Measurements from ENCODE around the gene PTK6.
"Not testable (repeated sequence)": the region's sequence is repeated elsewhere in the genome, so short reads cannot be mapped to it uniquely, and the experiment has no call there.

PTK6 gene

DNA sequence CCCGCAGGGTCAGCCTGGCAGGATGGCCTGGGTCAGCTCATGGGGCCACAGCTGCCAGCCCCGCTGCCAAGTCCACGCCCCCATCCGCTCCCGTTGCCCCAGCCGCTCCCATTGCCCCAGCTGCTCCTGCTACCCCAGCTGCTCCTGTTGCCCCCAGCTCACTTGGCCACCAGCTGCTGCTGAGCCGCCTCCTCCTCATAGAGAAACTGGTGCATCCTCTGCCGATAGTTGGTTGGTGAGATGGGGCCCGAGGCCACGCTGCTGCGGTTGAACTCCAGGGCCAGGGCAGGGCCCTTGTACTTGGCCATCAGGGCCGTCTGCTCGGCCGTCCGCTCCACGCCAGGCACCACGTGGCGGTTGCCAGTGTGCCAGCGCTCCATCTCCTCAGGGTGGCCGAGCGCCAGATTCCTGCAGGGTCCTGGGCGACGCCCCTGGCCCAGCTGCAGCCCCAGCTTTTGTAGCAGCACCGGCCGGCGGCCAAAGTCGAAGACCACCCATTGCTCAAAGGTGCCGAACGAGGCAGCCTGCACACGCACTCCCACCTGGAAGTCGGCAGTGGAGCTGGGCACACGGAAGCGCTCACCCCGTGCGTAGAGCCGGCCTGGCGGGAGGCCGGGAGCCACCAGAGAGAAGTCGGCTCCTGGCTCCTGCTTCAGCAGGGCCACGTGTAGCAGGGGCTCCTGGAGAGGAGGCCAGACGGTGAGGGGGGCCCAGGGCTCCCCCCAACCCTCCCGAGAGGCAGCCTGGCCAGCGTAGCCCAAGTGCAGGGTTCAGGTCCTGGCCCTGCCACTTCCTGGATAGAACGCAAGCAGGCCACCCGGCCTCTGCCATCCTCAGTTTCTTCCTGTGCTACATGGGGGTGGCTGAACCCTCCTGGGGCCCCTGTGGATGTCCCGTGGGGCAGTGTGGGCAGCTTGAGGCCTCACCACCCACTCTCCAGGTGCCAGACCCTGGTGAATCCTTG lies 32.1 kb upstream of the PTK6 start:
- peak; percentile 25 for DNase-seq

- DNase-seq: no peak
Observed at GRCh38 chr20:63568170-63568981, 31.2 kb upstream of the PTK6 start.

DNA sequence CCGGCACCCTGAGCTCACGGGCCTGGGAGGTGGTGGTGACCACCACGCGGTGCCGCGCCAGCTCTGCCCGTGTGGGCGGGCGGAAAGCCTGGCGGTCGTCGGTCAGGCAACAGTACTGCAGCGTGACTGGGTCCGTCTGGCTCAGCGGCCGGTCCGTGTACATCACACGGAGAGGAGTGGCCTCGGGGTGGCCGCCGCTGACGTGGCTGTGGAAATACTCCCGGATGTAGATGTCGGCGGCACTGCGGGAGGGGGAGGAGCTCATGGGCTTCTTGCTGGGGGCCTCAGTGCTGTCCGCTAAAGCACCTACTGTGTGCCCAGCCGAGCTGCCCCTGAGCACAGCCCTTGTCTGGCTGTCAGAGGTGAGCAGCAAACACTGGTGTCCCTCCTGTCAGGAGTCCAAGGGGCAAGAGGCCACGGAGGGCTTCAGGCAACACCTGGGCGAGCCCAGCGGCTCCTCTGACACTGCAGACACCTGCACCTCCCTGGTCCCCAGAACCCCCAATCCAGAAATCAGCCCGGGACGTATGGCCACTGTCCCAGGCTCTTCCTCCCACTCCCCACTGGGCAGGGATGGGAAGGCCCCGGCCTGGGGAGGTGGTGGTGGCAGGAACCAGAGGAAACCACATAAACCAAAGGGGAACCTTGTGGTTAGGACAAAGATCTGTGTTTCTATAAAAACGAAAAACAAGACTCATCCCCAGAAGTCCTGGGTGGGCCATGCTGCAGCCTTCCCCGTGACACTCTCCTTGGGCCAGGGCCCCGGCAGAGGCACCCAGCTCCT lies 30.4 kb upstream of the PTK6 start:
- DNase-seq: no peak

DNA sequence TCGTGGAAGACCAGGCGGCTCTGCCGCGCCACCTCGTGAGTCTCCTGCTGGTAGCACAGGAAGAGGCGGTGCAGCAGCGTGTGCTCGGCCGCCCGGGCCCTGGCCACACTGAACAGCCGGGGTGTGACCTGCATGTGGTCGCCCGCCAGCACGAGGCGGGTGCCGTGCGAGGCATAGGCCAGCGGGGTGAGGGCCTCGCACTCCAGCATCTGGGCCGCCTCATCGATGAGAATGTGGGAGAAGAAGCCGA lies 29.9 kb upstream of the PTK6 start:
- no peak for DNase-seq

- no peak for DNase-seq
Observed at GRCh38 chr20:63566395-63567135, 29.4 kb upstream of the PTK6 start.

DNA sequence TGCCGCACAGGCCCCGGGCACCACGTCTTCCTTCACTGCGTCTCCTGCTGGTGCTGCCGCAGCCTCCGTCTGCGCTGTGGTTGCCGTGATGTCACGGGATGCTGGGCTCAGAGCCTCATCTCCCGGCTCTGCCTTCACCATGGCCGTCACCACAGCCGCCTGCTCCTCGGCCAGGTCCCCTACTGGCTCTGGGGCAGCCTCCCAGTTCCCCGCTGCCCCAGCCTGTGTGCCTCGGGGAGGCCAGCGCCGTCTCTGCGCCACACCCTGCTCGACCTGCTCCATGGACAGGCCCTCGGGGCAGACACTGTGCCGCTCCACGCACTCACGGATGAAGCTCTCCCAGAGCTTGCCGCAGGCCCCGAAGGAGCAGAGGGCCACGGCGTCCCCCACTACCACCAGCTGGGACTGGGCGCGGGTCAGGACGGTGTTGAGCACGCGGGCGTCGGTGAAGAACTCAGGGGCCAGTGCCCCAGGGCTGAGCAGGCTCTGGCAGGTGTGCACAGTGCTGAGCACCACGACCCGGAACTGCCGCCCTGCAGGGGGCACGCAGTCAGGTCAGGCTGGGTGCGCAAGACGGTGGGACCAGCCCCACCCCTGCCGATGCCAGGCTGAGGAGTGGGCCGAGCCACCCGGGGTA lies 28.6 kb upstream of the PTK6 start:
- DNase-seq: no peak

- DNase-seq: no peak
Observed at GRCh38 chr20:63565021-63565698, 28.0 kb upstream of the PTK6 start.

DNA sequence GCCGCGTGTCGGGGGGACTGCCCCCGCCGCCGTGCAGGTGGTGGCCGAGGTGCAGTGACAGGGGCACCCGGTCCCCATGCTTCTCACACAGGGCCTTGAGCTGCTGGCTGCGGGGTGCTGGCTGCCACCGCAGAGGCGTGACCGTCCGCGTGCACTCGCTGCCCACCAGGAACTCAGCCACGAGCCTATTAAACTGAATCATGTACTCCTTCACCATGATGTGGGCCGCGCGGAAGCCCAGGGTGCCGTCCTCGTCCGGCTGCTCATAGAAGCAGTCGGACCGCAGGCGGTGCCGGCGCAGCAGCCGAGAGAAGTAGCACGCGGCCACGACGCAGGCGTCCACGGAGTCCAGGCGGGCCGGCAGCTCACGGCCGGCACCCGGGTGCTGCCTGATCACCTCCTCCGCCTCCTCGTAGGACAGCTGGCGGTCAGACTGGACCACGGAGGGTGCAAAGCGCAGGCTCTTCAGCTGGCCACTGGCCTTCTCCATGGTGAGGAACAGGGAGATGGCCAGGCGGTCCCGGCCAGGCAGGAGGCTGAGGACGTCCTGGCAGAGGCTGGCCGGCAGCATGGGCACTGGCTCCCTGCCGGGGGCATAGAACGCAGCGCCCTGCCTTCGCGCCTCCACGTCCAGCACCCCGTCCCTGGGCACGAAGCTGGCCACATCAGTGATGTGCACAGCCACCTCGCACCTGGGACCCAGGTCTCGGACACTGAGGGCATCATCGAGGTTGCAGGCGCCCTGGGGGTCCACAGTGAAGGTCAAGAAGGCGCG lies 27.0 kb upstream of the PTK6 start:
- DNase-seq: no peak

DNA sequence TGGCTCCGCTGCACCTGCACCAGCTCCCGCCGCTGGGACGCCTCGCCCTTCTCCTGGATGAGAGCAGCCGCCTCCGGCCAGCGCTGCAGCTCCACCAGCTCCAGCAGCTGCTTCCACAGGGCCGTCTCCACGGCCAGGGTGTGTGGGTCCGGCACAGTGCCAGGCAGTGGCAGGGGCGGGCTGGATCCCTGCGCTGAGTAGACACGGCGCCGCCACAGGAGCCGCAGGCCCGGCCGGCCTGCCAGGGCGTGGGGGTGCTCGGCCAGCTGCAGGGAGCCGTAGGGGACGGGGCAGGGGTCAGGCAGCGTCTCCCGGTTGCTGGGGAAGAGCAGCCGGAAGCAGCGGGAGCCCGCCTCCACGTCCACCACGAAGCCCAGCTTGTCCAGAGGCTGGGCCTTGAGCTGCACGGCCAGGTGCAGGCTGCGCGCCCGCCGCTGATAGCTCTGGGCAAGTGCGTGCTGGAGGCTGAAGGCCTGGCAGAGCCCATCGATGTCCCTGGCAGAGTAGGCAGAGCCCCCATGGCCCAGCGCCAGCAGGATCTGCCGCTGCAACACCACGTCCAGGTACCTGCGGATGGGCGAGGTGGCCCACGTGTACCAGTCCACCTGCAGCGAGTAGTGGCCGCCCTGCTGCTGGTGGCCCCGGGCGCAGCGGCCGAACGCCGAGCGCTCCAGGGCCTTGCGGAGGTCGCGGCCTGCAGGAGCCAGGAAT lies 26.2 kb upstream of the PTK6 start:
- DNase-seq: no peak

DNA sequence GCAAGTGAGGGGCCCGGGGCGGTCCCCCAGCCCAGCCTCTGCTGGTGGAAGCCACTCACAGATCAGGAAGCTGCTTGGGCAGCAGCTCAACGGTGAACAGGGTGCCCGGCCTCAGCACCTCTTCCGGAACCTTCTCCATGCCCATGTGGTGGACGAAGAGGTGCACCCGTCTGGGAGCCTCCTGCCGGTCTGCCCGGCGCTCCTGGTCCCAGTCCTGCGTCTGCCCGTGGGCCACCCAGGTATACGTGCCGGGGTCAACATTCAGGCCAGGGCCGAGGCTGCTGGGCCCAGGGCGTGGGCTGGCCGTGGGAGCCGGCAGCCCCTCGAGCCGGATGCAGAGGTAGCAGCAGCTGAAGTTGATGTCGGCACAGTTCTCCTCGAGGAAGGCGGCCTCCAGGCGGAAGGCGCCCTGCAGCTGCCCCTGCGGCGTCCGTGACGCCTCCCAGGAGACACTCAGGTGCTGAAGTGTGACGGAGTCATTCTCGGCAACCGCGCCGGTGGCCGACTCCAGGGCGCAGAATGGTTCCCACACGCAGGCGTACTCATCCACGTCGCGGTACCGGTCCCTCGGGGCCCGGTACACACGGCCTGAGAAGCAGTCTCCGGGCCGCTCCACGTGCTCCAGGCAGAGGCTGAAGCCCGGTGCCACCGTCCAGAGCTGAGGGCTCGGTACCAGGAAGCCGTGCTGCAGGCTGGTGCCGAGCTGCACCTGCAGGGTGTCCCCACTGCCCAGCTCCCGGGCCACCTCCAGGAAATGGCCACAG lies 25.5 kb upstream of the PTK6 start:
- no peak for DNase-seq

GRCh38 chr20:63561624-63562396 lies 24.6 kb upstream of the PTK6 start:
- no peak for DNase-seq

DNA sequence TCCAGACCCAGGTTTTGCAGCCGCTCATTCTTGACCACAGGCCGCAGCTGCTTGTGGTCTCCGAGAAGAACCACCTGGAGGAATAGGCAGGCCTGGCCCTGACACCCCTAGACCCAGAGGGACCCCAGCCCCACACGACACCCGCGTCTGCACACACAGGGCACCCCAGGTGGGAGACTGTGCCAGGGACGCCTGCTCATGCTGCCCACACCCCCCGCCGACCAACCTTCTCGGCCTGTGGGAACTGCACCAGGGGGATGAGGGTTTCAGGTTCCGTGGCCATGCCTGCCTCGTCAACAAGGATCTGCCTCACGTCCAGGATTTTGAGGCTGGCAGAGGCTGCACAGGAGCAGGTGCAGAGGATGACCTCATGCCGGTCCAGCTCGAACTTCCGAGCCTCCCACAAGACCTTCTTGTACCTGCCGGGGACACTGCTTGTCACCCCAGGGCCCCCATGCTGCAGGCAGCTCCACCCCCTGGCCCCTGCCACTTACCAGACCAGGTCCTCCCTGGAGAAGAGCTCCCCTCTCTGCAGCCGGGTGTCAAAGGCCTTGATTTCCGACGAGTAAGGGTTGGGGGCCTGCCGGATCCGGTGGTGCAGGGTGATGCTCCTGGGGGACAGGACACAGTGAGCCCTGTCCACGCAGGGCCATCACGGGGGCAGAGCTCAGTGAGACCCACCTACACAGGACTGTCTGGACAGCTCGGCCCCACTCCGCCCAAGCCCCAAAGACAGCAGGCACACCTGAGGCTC lies 23.9 kb upstream of the PTK6 start:
- DNase-seq: no peak

DNA sequence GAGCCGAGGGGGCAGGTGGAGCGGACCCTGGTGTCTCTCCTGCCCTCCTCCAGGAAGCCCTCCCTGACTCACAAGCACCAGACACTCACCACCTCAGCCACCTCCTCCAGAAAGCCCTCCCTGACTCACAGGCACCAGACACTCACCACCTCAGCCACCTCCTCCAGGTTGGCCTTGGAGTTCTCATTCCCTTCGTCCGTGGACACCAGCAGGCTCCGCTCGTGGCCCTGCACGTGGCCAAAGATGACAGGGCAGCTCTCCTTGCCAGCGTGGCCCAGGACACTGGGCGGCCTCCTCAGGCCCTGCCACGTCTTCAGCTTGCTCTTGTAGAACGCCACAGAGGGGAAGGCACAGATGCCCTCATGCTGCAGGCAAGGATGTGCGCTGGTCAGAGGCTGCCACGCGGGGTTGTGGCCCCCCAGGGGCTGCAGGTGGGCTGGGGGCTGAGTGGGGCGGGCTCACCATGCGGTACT lies 23.2 kb upstream of the PTK6 start:
- DNase-seq: no peak

GRCh38 chr20:63559485-63560332 lies 22.5 kb upstream of the PTK6 start:
- DNase-seq: not testable (repeated sequence)

- DNase-seq: no peak
Observed at GRCh38 chr20:63558804-63559484, 21.8 kb upstream of the PTK6 start.

DNA sequence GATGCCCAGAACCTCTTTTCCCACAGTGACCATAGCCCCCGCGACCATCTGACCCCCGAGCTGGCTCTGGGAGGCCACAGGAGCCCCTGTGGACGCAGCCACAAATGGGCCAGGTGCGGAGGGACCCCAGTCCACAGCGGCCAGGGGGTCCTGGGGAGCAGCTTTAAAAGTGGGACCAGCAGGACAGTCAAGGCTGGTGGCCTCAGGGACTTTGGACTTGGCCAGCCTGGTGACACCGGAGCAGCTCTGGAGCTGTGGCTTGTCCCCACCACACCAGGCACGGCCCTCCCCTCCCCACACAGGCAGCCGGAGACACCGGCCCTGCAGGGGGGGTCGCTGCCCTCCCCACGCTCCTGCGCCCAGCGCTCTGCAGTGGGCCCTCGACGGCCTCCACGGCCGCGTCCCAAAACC lies 20.3 kb upstream of the PTK6 start:
- DNase-seq: no peak
